NCI-H460 (cell line): ENCODE data around the gene PCDH12. TPM values are rescaled to one million over a fixed set of nuclear protein-coding genes. Genes with fewer than 3 reads are reported as not detected.

ENCODE experiments used
- DNase-seq: peaks from one replicate; pipeline ENCODE4 v3.0.0-alpha.2; 2016; ENCODE audit warnings: low read depth; ENCODE audit errors: extremely low read depth
- total RNA-seq: library from RNA; depleted of rRNA; stranded (reverse); fragments of >200 nt; shearing (Covaris generic); gene quantifications from 2 replicates; pipeline ENCODE4 v1.2.3, GENCODE V29; 2014; rRNA removed

Gene PCDH12
- total RNA-seq, 1 experiment from 2014 or later: 0.05 TPM

DNA sequence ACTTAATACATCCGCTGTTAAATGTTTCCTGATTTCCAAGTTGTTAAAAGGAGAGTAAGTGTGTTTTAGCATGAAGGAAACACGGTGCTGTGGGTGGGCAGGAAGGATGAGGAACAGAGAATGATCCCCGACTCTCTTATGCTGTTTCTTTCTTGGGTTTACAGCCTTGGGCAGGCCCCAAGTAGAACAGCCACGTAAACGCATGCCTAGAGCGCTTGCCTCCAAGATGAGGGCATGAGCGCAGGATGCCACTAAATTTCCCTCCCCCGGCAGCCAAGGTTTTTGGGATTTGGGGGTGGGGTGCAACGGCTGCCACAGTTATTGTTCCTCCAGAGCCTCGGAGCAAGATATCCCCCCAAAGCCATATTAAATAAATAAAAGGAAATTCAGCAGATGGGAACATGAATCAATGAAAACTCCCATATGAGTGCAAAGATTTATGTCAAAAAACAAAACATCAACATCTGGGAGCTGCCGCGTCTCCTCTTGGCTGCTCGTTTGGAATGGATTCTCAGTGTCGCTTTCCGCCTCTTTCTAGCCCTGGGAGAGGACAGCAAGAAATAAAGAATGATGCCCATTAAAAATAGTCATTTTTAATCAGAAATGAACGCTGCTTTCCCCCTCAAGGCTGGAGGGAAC is 44.3 kb downstream of the PCDH12 start:
- DNase-seq: no peak

GRCh38 chr5:141910271-141910673 is 47.7 kb downstream of the PCDH12 start:
- DNase-seq: no peak

DNA sequence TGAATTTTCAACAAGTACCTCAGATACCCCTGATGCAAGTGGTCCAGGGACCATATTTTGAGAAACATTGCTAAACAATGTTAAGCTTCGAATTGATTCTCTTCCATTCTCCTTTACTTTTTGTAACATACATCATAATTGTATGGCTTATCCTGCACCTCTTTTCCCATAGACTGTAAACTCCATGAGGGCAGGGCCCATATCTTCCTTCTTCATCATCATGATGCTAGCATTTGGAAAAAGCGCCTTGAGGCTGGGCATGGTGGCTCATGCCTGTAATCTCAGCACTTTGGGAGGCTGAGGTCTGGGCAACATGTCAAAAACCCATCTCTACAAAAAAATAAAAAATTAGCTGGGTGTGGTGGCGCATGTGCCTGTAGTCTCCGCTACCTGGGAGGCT is 48.8 kb downstream of the PCDH12 start:
- no peak for DNase-seq

DNA sequence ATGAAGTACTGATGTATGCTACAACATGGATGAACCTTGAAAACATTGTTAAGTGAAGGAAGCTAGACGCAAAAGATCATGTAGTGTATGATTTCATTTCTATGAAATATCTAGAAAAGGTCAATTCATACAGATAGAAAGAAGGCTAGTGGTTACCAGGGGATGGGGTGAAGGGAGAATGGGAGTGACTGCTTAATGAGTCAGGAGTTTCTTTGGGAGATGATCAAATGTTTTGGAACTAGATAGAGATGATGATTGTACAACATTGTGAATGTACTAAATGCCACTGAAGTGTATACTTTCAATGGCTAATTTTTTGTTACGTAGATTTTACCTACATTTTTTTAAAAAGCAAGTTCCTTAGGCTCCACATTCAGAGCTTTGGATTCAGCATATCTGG is 49.2 kb downstream of the PCDH12 start:
- no peak for DNase-seq

- no peak for DNase-seq
These were observed 51.0 kb downstream of the PCDH12 start for GRCh38 chr5:141906972-141907371.

DNA sequence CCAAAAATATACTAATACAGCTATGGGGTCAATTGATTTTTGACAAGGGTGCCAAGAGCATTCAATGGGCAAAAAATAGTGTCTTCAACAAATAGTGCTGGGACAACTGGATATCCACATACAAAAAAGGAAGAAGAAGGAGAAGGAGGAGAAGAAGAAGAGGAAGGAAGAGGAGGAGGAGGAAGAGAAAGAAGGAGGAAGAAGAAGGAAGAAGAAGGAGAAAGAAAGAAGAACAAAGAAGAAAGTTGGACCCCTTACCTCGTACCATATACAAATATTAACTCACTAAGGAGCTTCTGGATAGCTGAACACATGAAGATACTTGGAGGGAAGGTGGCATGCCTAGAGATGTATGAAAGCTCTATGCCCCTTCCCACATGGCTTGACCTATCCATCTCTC is 51.5 kb downstream of the PCDH12 start:
- no peak for DNase-seq

DNA sequence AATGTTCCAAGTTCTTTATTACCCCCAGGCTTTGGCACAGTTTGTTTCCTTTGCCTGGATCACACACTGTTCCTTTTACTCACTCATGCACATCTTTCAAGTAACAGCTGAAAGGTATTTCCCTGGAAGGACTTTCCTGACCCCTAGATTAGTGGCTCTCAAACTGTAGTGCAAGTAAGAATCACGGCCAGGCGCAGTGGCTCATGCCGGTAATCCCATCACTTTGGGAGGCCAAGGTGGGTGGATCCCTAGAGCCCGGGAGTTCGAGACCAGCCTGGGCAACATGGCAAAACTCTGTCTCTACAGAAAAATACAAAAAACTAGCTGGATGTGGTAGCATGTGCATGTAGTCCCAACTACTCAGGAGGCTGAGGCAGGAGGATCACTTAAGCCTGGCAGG is 53.5 kb downstream of the PCDH12 start:
- DNase-seq: no peak

GRCh38 chr5:141903261-141903660 is 54.7 kb downstream of the PCDH12 start:
- DNase-seq: no peak

GRCh38 chr5:141902015-141902814 is 55.8 kb downstream of the PCDH12 start:
- no peak for DNase-seq

DNA sequence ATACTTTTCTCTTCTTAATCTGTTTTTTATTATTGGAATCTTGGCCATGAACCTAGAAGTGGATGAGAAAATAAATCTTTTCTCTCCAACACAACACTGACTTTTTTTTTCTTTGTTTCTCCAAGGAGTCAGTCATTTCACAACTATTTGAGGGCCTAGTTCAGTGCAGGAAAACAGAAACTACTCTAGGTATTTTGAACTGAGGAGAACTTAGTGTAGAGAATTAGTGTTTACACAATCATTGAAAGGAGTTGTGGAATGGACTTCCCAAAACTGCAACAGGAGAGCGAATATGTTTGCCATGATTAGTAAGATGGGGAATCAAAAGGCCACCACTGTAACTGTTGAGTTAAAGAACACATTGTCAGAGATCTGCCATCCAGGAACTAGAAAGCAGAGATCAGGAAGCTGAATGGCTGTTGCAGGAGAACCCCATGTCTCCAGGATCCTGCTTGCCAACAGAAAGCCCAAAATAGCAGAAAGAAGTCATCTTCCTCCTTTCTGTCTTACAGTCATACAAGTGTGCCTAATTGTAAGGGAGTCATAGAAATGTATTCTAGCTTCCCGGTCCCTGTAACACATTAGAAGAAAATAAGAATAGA is 59.5 kb downstream of the PCDH12 start:
- no peak for DNase-seq

DNA sequence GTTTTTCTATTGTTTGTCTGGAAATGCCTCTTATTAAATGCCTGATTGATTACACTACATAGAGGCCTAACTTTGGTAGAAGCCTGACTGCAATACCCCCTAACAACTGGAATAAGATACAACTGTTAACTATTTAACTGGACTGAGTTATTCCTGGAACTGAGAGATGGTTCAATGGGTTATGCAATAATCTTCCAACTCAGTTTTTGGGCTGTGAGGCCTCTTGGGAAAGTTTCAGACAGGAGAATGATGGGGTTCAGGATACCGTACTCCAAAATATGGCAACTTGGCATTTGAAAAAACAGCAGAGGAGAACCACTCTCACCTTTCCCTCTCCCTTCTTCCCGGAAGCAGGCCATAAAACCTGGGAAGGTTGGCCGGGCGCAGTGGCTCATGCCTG is 60.6 kb downstream of the PCDH12 start:
- no peak for DNase-seq

Other genes with a start within 250 kb of the PCDH12 start
- gene PCDH1, start 79.8 kb downstream of the PCDH12 start, total RNA-seq: 3.3 TPM in 2 replicates
- gene DELE1, start 34.3 kb downstream of the PCDH12 start, total RNA-seq: 78.5 and 79.5 TPM in 2 replicates
- 68.6 and 70.7 TPM in 2 replicates for gene RNF14, start 10.9 kb upstream of the PCDH12 start, total RNA-seq
- 62.0 and 62.1 TPM in 2 replicates for gene GNPDA1, start 54.8 kb upstream of the PCDH12 start, total RNA-seq
- 67.8 and 74.8 TPM in 2 replicates for gene NDFIP1, start 150.6 kb upstream of the PCDH12 start, total RNA-seq